Endodermal cell (in vitro differentiated cells): Measurements from ENCODE around the gene GNAI3. TPM values are rescaled to one million over a fixed set of nuclear protein-coding genes. Genes with fewer than 3 reads are reported as not detected.

Source experiments
- DNase-seq: peaks from one replicate; pipeline ENCODE4 v3.0.0-alpha.2; 2017
- H3K27ac ChIP-seq: 2 replicates; pipeline ENCODE4 v1.5.1; 2013; ENCODE audit warnings: mild to moderate bottlenecking, low read depth, low read length, moderate library complexity
- H3K27me3 ChIP-seq: 2 replicates; pipeline ENCODE4 v1.6.1; 2013; ENCODE audit warnings: mild to moderate bottlenecking, low read length, moderate library complexity; ENCODE audit not compliant: insufficient read depth, control insufficient read depth, poor library complexity, severe bottlenecking
- H3K36me3 ChIP-seq: 2 replicates; pipeline ENCODE4 v1.7.0; 2013; ENCODE audit warnings: mild to moderate bottlenecking, low read length, moderate library complexity; ENCODE audit not compliant: control insufficient read depth, insufficient read depth
- H3K4me1 ChIP-seq: one replicate; pipeline ENCODE4 v1.7.0; 2013; ENCODE audit warnings: low read length; ENCODE audit not compliant: control insufficient read depth, insufficient read depth
- H3K4me3 ChIP-seq: 2 replicates; pipeline ENCODE4 v1.5.1; 2013; ENCODE audit warnings: mild to moderate bottlenecking, low read length, moderate library complexity
- H3K9ac ChIP-seq: 2 replicates; pipeline ENCODE4 v1.6.1; 2013; ENCODE audit warnings: mild to moderate bottlenecking, low read length, moderate library complexity; ENCODE audit not compliant: poor library complexity, severe bottlenecking; ENCODE audit errors: extremely low read depth
- H3K9me3 ChIP-seq: 2 replicates; pipeline ENCODE4 v1.6.1; 2013; ENCODE audit warnings: mild to moderate bottlenecking, low read length, moderate library complexity; ENCODE audit not compliant: control insufficient read depth
- H3K27ac Mint-ChIP-seq: 2 replicates; pipeline ENCODE4 v1.8.0; 2020; ENCODE audit warnings: mixed read lengths
- H3K27me3 Mint-ChIP-seq: 2 replicates; pipeline ENCODE4 v1.8.0; 2021; ENCODE audit warnings: mild to moderate bottlenecking, mixed read lengths; ENCODE audit not compliant: insufficient read depth
- H3K36me3 Mint-ChIP-seq: 2 replicates; pipeline ENCODE4 v1.8.0; 2020; ENCODE audit warnings: low read depth, mixed read lengths
- H3K4me1 Mint-ChIP-seq: 2 replicates; pipeline ENCODE4 v1.8.0; 2020; ENCODE audit warnings: mixed read lengths
- H3K4me3 Mint-ChIP-seq: 2 replicates; pipeline ENCODE4 v1.8.0; 2020; ENCODE audit warnings: mild to moderate bottlenecking, moderate library complexity, mixed read lengths
- H3K9me3 Mint-ChIP-seq: 2 replicates; pipeline ENCODE4 v1.8.0; 2020; ENCODE audit warnings: mild to moderate bottlenecking, mixed read lengths
- WGBS, 2 experiments: methylation state at CpG; one replicate each; pipeline versions ENCODE4 v1.1.5 to v1.1.7; 2013; ENCODE audit warnings: missing lambda C conversion rate in 2 of 2, mixed read lengths in 1 of 2; ENCODE audit not compliant: insufficient coverage in 1 of 2, insufficient read length in 1 of 2; 5-methylcytosine and 5-hydroxymethylcytosine counted together
- total RNA-seq, 2 donors: library from RNA; stranded (reverse); fragmentation: NEBNext Ultra II Directional in 1 of 2; extraction: Animal tissue kit (Norgen Biotek cat#: 25700) in 1 of 2; gene quantifications; 2 replicates in 1 of 2; 3 replicates in 1 of 2; pipeline ENCODE4 v1.2.1, GENCODE V29; 2021
- TF ChIP-seq, protein P1 (sequence below): fragments of 200-600 bp; sonication (generic); conservative IDR thresholded peaks from 2 replicates; pipeline ENCODE4 v1.5.0; 2021; ENCODE audit warnings: antibody characterized with exemption, mild to moderate bottlenecking

GNAI3 gene
- total RNA-seq, 2 donors from 2014 or later: 10.1 to 10.9 TPM

DNA sequence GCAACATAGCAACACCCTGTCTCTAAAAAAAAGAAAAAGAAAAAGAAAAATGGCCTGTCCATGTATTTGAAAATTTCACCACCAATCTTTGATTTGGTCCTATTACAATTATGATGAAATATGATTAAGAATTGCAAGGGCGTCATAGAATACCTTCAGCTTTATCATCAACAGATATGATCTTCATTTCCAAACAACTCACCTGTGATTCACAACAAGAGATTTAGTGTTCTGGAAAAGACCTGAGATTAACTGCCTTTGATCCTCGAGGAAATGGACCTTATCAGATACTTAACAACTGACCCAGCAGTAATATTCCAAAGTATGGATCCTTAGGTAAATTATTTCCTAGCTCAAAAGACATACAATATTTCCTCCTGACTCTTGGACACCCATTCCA lies 104.0 kb downstream of the GNAI3 start:
- no peaks in the 10 kb centered on the region for H3K36me3 Mint-ChIP-seq

DNA sequence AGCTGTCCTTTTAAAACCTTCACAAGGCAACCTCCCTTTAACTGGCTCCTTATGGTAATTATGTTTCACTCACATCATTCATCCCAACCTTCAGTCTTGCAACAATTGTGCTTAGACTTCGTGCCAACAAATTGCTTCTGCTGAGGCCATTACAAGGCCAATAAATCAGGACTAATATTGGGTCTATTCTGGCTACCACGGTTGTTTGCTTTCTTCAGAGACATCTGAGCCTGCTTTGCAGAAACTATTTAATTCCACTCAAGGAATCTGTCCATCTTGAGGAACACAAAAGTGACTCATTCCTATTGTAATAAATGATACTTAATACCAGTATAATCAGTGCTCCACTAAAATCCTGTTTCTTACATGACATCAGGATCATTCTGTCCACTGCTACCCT lies 104.9 kb downstream of the GNAI3 start:
- peaks cover 43% of the 10 kb centered on the region for H3K27me3 Mint-ChIP-seq
- Histone ChIP-seq H3K9ac (no peak overlapping the region), H3K4me1 (no peaks in the 10 kb centered on the region), H3K36me3 (no peaks in the 10 kb centered on the region), H3K27me3 (peaks cover 44% of the 10 kb centered on the region), H3K9me3 (no peaks in the 10 kb centered on the region), H3K27ac (no peak overlapping the region), H3K4me3 (no peak overlapping the region)
- no peak overlapping the region for H3K27ac Mint-ChIP-seq
- H3K9me3 Mint-ChIP-seq: no peaks in the 10 kb centered on the region
- no peaks in the 10 kb centered on the region for H3K36me3 Mint-ChIP-seq
- DNase-seq: no peak
- TF ChIP-seq, protein P1, sequence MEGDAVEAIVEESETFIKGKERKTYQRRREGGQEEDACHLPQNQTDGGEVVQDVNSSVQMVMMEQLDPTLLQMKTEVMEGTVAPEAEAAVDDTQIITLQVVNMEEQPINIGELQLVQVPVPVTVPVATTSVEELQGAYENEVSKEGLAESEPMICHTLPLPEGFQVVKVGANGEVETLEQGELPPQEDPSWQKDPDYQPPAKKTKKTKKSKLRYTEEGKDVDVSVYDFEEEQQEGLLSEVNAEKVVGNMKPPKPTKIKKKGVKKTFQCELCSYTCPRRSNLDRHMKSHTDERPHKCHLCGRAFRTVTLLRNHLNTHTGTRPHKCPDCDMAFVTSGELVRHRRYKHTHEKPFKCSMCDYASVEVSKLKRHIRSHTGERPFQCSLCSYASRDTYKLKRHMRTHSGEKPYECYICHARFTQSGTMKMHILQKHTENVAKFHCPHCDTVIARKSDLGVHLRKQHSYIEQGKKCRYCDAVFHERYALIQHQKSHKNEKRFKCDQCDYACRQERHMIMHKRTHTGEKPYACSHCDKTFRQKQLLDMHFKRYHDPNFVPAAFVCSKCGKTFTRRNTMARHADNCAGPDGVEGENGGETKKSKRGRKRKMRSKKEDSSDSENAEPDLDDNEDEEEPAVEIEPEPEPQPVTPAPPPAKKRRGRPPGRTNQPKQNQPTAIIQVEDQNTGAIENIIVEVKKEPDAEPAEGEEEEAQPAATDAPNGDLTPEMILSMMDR: no peak
- peaks cover 3% of the 10 kb centered on the region for H3K4me1 Mint-ChIP-seq
- H3K4me3 Mint-ChIP-seq: no peak overlapping the region
- WGBS, 2 experiments: 86 to 92% methylated on average over 2 of the region's 2 CpGs

More for the DNA sequence above, 104.0 kb downstream of the GNAI3 start:
- Histone ChIP-seq H3K9me3 (no peaks in the 10 kb centered on the region), H3K27ac (no peak overlapping the region), H3K36me3 (no peaks in the 10 kb centered on the region), H3K4me3 (no peak overlapping the region), H3K9ac (no peak overlapping the region), H3K4me1 (no peaks in the 10 kb centered on the region), H3K27me3 (peaks cover 44% of the 10 kb centered on the region)
- Mint-ChIP-seq H3K9me3 (no peaks in the 10 kb centered on the region), H3K27ac (no peak overlapping the region), H3K4me3 (no peak overlapping the region), H3K4me1 (peaks cover 3% of the 10 kb centered on the region), H3K27me3 (peaks cover 43% of the 10 kb centered on the region)
- DNase-seq: no peak
- TF ChIP-seq, protein P1: no peak
- WGBS, 2 experiments: 93% methylated on average over 2 of the region's 2 CpGs; no CpG with 5 or more reads in 1 of the 2 experiments

DNA sequence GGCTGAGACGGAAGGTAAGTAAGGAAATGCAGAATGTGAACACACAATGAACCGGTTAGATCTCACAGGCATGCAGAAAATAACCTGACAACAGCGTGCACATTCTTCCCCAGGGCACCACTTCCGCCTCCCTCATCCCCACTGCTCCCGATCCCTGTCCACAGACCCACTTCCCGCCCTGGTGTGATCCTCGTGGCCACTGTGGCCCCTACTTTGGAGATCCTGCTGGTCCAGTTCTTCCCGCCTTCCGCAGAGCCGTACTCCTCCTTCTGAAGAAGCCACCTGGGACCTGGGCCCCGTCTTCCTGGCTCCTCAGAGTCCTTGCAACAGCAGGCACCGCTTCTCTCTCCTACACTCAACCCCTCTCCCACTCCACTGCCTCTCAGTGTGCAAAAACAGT lies 106.1 kb downstream of the GNAI3 start:
- no peak overlapping the region for H3K27ac ChIP-seq
- Mint-ChIP-seq H3K9me3 (no peaks in the 10 kb centered on the region), H3K4me3 (no peak overlapping the region), H3K27ac (no peak overlapping the region), H3K4me1 (peaks cover 3% of the 10 kb centered on the region), H3K36me3 (peaks cover 8% of the 10 kb centered on the region), H3K27me3 (peaks cover 43% of the 10 kb centered on the region)
- TF ChIP-seq, protein P1: no peak
- peaks cover 44% of the 10 kb centered on the region for H3K27me3 ChIP-seq
- H3K4me3 ChIP-seq: no peak overlapping the region
- no peaks in the 10 kb centered on the region for H3K4me1 ChIP-seq
- no peak for DNase-seq
- WGBS, 2 experiments: 92 to 98% methylated on average over 9 to 12 of the region's 12 CpGs
- no peaks in the 10 kb centered on the region for H3K9me3 ChIP-seq
- H3K9ac ChIP-seq: no peak overlapping the region
- no peaks in the 10 kb centered on the region for H3K36me3 ChIP-seq
